Stimulated activated effector memory CD8-positive, alpha-beta T cell treated with anti-CD3 and anti-CD28 coated beads, Interleukin-12 subunit alpha, Interleukin-12 subunit beta, amount 100 ng/mL, for 72 hours (primary cell): ENCODE measurements around the gene SUPT3H.
A peak's percentile ranks its signal among the peaks of the same experiment; 100 is the strongest.
"Not testable (repeated sequence)": the region's sequence is repeated elsewhere in the genome, so short reads cannot be mapped to it uniquely, and the experiment has no call there.

Source experiments
- ATAC-seq: fragments of 150-1000 bp; cut with Tn5 transposase; 2 replicates; pipeline ENCODE4 v1.10.0; 2021
- DNase-seq, 2 donors: peaks; one replicate each; pipeline ENCODE4 v3.0.0; 2021 to 2022; ENCODE audit warnings: low spot score in 2 of 2
- H3K27ac Mint-ChIP-seq: one replicate; pipeline ENCODE4 v1.8.0; 2022; ENCODE audit warnings: mild to moderate bottlenecking, mixed read lengths
- H3K36me3 Mint-ChIP-seq: one replicate; pipeline ENCODE4 v1.8.0; 2022; ENCODE audit warnings: mild to moderate bottlenecking, mixed read lengths
- H3K4me1 Mint-ChIP-seq: one replicate; pipeline ENCODE4 v1.8.0; 2022; ENCODE audit warnings: mixed read lengths
- H3K4me3 Mint-ChIP-seq: one replicate; pipeline ENCODE4 v1.8.0; 2022; ENCODE audit warnings: mild to moderate bottlenecking, mixed read lengths
- H3K9me3 Mint-ChIP-seq: one replicate; pipeline ENCODE4 v1.8.0; 2022; ENCODE audit warnings: mixed read lengths

Gene SUPT3H

DNA sequence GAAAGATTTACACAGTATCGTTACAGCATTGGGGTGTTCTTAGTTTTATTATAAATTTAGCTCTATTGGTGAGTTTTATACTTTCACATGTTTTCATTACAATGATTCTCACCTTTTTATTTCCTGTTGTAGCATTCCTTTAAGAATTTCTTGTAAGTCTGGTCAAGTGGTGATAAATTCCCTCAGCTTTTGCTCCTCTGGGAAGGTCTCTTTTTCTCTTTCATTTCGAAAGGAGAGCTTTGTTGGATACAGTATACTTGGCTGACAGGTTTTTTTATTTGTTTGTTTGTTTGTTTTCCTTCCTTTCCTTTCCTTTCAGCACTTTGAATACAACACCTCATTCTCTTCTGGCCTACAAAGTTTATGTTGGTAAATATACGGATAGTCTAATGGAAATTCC is 299.3 kb downstream of the SUPT3H start:
- Mint-ChIP-seq H3K27ac (no peak overlapping the region), H3K4me1 (no peaks in the 10 kb centered on the region), H3K36me3 (no peaks in the 10 kb centered on the region), H3K9me3 (peaks cover 10% of the 10 kb centered on the region), H3K4me3 (no peak overlapping the region)
- no peak for ATAC-seq
- no peak for DNase-seq

GRCh38 chr6:45076217-45076930 is 301.4 kb downstream of the SUPT3H start:
- ATAC-seq (no peak), DNase-seq (no peak)
- peaks cover 10% of the 10 kb centered on the region for H3K9me3 Mint-ChIP-seq
- no peaks in the 10 kb centered on the region for H3K36me3 Mint-ChIP-seq
- H3K27ac Mint-ChIP-seq = no peak overlapping the region
- no peaks in the 10 kb centered on the region for H3K4me1 Mint-ChIP-seq
- no peak overlapping the region for H3K4me3 Mint-ChIP-seq

DNA sequence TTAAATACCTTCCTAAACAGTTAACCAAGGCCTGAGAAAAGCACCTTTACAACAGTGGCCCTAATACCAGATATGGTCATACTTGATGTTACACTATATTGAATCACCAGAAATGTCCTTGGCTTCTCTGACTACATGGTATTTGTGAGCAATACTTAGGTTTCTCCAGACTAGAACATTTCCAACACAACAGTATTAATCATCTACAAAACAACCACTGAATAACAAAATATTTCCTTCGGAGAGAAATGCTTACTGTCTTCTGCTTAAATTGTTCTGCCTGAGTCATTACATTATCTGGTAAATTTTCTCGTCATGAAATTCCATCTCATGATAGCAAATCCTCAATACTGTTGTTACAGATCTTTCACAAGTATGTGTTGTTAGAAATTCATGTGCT is 302.5 kb downstream of the SUPT3H start:
- Mint-ChIP-seq H3K4me3 (no peak overlapping the region), H3K36me3 (no peaks in the 10 kb centered on the region), H3K27ac (no peak overlapping the region), H3K9me3 (peaks cover 10% of the 10 kb centered on the region), H3K4me1 (no peaks in the 10 kb centered on the region)
- peak; percentile 89 for ATAC-seq
- DNase-seq = no peak

DNA sequence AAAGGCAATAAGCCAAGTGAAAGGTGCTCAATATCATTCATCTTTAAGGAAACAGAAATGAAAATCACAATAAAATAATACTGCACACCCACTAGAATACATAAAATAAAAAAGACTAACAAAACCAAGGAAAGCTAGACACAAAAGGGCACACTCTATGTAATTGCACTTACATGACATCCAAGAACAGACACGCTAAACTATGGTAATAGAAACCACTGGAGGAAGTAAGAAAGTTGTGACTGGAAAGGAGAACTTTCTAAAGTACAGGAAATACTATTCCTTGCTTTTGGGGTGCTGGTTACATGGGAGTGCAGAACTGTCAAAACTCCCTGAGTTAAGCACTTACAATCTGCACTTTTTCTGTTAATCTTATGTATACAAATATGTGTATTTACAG is 303.3 kb downstream of the SUPT3H start:
- no peak for DNase-seq
- ATAC-seq = no peak
- H3K4me3 Mint-ChIP-seq = no peak overlapping the region
- H3K9me3 Mint-ChIP-seq = peaks cover 10% of the 10 kb centered on the region
- no peak overlapping the region for H3K27ac Mint-ChIP-seq
- no peaks in the 10 kb centered on the region for H3K36me3 Mint-ChIP-seq
- H3K4me1 Mint-ChIP-seq = no peaks in the 10 kb centered on the region

- peaks cover 7% of the 10 kb centered on the region for H3K9me3 Mint-ChIP-seq
- ATAC-seq (no peak), DNase-seq (no peak)
- H3K4me1 Mint-ChIP-seq = no peaks in the 10 kb centered on the region
- H3K4me3 Mint-ChIP-seq = no peak overlapping the region
- H3K27ac Mint-ChIP-seq = no peak overlapping the region
- no peaks in the 10 kb centered on the region for H3K36me3 Mint-ChIP-seq
Measured at GRCh38 chr6:45073771-45074170, 304.0 kb downstream of the SUPT3H start.

DNA sequence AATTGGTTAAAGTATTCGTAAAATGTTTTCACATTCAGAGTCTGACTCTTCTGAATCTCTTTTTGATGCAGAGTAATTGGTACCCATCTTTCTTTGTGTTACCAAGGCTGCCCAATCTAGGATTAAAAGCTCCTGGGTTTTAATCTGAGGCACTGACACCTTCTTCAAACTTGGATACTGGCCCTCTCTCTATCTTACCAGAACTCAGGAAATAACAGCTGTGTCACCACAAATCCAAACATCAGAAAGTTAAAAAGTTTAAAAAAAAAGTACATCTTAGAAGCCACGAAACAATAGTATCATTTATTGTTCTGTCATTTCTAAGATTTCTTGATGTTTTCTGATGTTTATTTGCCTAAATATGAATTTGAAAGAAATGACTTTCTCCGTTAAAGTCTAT is 305.1 kb downstream of the SUPT3H start:
- Mint-ChIP-seq H3K36me3 (no peaks in the 10 kb centered on the region), H3K4me1 (no peaks in the 10 kb centered on the region), H3K4me3 (no peak overlapping the region), H3K27ac (no peak overlapping the region), H3K9me3 (no peaks in the 10 kb centered on the region)
- no peak for DNase-seq
- ATAC-seq = no peak

DNA sequence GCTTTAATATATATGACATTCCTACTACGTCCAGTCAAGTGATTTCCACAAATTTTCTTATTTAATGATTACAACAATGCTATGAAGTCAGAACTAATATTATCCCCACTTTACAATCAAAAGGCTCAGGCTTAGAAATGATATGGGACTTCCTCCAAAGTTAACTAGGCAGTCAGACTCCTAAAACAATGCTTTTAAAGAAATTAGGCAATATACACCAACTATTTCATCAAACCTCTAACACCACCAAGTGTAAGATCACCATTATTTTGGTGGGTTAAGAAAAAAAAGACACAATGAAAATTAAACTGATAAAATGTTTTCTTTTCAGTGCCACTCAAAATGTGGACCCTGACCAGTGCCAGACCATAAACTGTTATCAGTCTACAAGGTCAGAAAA is 305.7 kb downstream of the SUPT3H start:
- H3K4me3 Mint-ChIP-seq = no peak overlapping the region
- H3K9me3 Mint-ChIP-seq = no peaks in the 10 kb centered on the region
- H3K4me1 Mint-ChIP-seq = no peaks in the 10 kb centered on the region
- no peak overlapping the region for H3K27ac Mint-ChIP-seq
- DNase-seq = no peak
- ATAC-seq = no peak
- no peaks in the 10 kb centered on the region for H3K36me3 Mint-ChIP-seq

GRCh38 chr6:45069091-45069490 is 308.6 kb downstream of the SUPT3H start:
- Mint-ChIP-seq H3K4me1 (no peaks in the 10 kb centered on the region), H3K9me3 (no peaks in the 10 kb centered on the region), H3K4me3 (no peak overlapping the region), H3K27ac (no peak overlapping the region), H3K36me3 (no peaks in the 10 kb centered on the region)
- DNase-seq (no peak), ATAC-seq (no peak)

- not testable (repeated sequence) for DNase-seq, H3K9me3 Mint-ChIP-seq, H3K36me3 Mint-ChIP-seq, H3K4me1 Mint-ChIP-seq, ATAC-seq, H3K27ac Mint-ChIP-seq, H3K4me3 Mint-ChIP-seq
Measured at GRCh38 chr6:45067446-45067845, 310.3 kb downstream of the SUPT3H start.

GRCh38 chr6:45062659-45063058 is 315.1 kb downstream of the SUPT3H start:
- DNase-seq, ATAC-seq: not testable (repeated sequence)

DNA sequence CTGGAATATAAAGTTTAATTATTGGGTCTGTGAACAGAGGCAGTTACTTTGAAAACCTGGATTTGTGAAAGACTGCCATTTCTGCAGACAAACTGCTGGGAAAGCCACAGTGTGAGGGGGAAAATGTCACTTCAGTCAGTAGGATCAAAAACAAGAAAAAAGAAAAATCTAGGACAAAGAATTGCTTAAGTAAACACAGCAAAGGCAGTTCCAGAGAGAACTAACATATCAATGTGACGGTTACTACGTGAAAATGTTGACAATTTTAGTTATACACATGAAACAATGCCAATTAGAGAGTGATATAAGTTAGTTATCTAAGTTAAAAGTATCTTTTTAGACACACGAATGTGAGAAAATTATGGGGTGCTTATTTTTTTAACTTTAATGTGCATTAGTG is 320.0 kb downstream of the SUPT3H start:
- Mint-ChIP-seq H3K4me1 (peaks cover 11% of the 10 kb centered on the region), H3K4me3 (no peak overlapping the region), H3K36me3 (no peaks in the 10 kb centered on the region), H3K9me3 (peaks cover 9% of the 10 kb centered on the region), H3K27ac (no peak overlapping the region)
- ATAC-seq (no peak), DNase-seq (no peak)

More at GRCh38 chr6:45062659-45063058, 315.1 kb downstream of the SUPT3H start:
- not testable (repeated sequence) for H3K36me3 Mint-ChIP-seq, H3K9me3 Mint-ChIP-seq, H3K4me1 Mint-ChIP-seq, H3K27ac Mint-ChIP-seq
- peak overlapping the region; percentile 27 for H3K4me3 Mint-ChIP-seq

DNA sequence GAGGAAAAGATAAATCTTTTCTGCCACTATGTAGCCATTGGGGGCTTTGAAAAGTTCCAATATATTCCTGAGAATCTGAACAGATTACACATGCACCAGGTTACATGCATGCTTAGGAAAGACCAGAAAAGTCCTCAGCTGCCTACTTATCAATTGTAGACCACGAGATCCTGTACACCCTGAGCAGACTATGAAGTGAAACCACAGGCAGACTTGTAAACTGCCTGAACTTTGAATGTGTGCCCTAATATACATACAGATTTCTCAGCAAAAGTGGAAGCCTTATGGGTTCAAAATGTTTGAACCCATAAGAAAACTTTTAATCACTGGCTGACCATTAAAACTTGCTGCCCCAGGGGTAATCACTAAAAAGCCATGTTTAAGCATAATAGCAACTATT is 323.1 kb downstream of the SUPT3H start:
- Mint-ChIP-seq H3K9me3 (peaks cover 4% of the 10 kb centered on the region), H3K36me3 (no peaks in the 10 kb centered on the region), H3K4me1 (peaks cover 15% of the 10 kb centered on the region), H3K27ac (no peak overlapping the region), H3K4me3 (no peak overlapping the region)
- ATAC-seq = peak; percentile 58
- DNase-seq = no peak

- Mint-ChIP-seq H3K27ac (no peak overlapping the region), H3K36me3 (no peaks in the 10 kb centered on the region), H3K4me3 (no peak overlapping the region), H3K4me1 (peaks cover 21% of the 10 kb centered on the region), H3K9me3 (no peaks in the 10 kb centered on the region)
- DNase-seq = no peak
- no peak for ATAC-seq
Measured at GRCh38 chr6:45052325-45052724, 325.4 kb downstream of the SUPT3H start.

DNA sequence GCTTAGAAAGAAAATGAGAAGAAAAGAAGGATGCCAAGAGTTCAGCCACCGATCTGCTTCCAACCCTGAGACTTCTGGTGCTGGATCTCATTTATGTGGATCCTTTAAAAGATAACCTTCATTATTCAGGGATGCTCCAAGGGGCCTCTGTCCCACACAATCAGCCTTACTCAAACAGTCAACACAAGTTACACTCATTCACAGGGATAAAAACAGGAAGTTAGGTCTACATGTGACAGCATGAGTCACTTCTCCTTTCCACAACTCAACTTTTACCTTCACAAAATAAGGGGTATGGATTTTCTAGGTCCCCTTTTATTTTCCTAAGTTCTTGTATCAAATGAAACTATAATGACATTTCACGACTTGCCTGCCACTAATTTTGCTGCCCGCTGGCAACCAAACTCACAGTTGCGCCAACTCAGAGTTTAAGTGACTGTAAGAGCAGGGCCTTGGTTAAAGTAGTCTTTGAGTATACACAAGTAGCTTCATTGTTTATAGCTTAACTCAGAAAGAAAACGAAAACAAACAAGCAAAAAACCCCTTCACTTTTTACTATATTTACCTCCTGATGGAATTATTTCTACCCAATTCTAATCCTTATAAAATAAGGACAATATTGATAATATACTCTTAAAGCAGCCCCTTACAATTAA is 328.4 kb downstream of the SUPT3H start:
- Mint-ChIP-seq H3K4me1 (peaks cover 13% of the 10 kb centered on the region), H3K36me3 (no peaks in the 10 kb centered on the region), H3K27ac (no peak overlapping the region), H3K4me3 (no peak overlapping the region), H3K9me3 (no peaks in the 10 kb centered on the region)
- ATAC-seq (peak; percentile 45), DNase-seq (no peak)

GRCh38 chr6:45047573-45047972 is 330.2 kb downstream of the SUPT3H start:
- H3K9me3 Mint-ChIP-seq = no peaks in the 10 kb centered on the region
- H3K27ac Mint-ChIP-seq = no peak overlapping the region
- H3K4me1 Mint-ChIP-seq = peaks cover 9% of the 10 kb centered on the region
- ATAC-seq (peak; percentile 62), DNase-seq (no peak)
- no peaks in the 10 kb centered on the region for H3K36me3 Mint-ChIP-seq
- no peak overlapping the region for H3K4me3 Mint-ChIP-seq

- ATAC-seq = no peak
- DNase-seq = no peak
- Mint-ChIP-seq H3K9me3 (no peaks in the 10 kb centered on the region), H3K4me3 (no peak overlapping the region), H3K4me1 (peaks cover 7% of the 10 kb centered on the region), H3K27ac (no peak overlapping the region), H3K36me3 (no peaks in the 10 kb centered on the region)
Measured at GRCh38 chr6:45045253-45045601, 332.5 kb downstream of the SUPT3H start.
